ENCODE measurements around the gene OR52N1.

Gene OR52N1

GRCh38 chr11:5791165-5791564 is at the start of gene OR52N1:
TSS of gene OR52N1 (minus strand) at chr11:5791265. CDS start at chr11:5788816, 2,449 bp downstream.
- H3K27me3 ChIP-seq (ENCODE audit: control insufficient read depth, insufficient read depth, low read length), result no peaks in the 10 kb centered on the region
- H3K4me3 ChIP-seq (ENCODE audit: low read length), result no peak within 1 kb of the TSS
- no peaks in the 10 kb centered on the region for H3K9me3 ChIP-seq (ENCODE audit: control insufficient read depth, low read depth, low read length)
- no peaks in the 10 kb centered on the region for H3K36me3 ChIP-seq (ENCODE audit: control insufficient read depth, low read depth, low read length)
- H3K9ac ChIP-seq (ENCODE audit: low read length), result no peak within 1 kb of the TSS
- H3K27ac ChIP-seq (ENCODE audit: low read length), result no peak within 1 kb of the TSS
- H3K4me1 ChIP-seq (ENCODE audit: control insufficient read depth, low read depth, low read length), result no peaks in the 10 kb centered on the region

- Histone ChIP-seq H3K27ac (ENCODE audit: low read length) (no peak overlapping the region), H3K4me3 (ENCODE audit: low read length) (no peak overlapping the region), H3K27me3 (ENCODE audit: control insufficient read depth, insufficient read depth, low read length) (no peaks in the 10 kb centered on the region), H3K36me3 (ENCODE audit: control insufficient read depth, low read depth, low read length) (no peaks in the 10 kb centered on the region), H3K9ac (ENCODE audit: low read length) (no peak overlapping the region), H3K4me1 (ENCODE audit: control insufficient read depth, low read depth, low read length) (no peaks in the 10 kb centered on the region), H3K9me3 (ENCODE audit: control insufficient read depth, low read depth, low read length) (no peaks in the 10 kb centered on the region)
These were observed 46.6 kb upstream of the OR52N1 start for GRCh38 chr11:5837695-5838094.

- Histone ChIP-seq H3K4me3 (ENCODE audit: low read length) (no peak overlapping the region), H3K27me3 (ENCODE audit: control insufficient read depth, insufficient read depth, low read length) (no peaks in the 10 kb centered on the region), H3K9ac (ENCODE audit: low read length) (no peak overlapping the region), H3K36me3 (ENCODE audit: control insufficient read depth, low read depth, low read length) (no peaks in the 10 kb centered on the region), H3K27ac (ENCODE audit: low read length) (no peak overlapping the region), H3K4me1 (ENCODE audit: control insufficient read depth, low read depth, low read length) (no peaks in the 10 kb centered on the region), H3K9me3 (ENCODE audit: control insufficient read depth, low read depth, low read length) (no peaks in the 10 kb centered on the region)
These were observed 42.4 kb upstream of the OR52N1 start for GRCh38 chr11:5833446-5833845.

- H3K36me3 ChIP-seq (ENCODE audit: control insufficient read depth, low read depth, low read length), result no peaks in the 10 kb centered on the region
- H3K27ac ChIP-seq (ENCODE audit: low read length), result no peak overlapping the region
- H3K4me1 ChIP-seq (ENCODE audit: control insufficient read depth, low read depth, low read length), result no peaks in the 10 kb centered on the region
- H3K9ac ChIP-seq (ENCODE audit: low read length), result no peak overlapping the region
- H3K27me3 ChIP-seq (ENCODE audit: control insufficient read depth, insufficient read depth, low read length), result no peaks in the 10 kb centered on the region
- H3K9me3 ChIP-seq (ENCODE audit: control insufficient read depth, low read depth, low read length), result no peaks in the 10 kb centered on the region
- H3K4me3 ChIP-seq (ENCODE audit: low read length), result no peak overlapping the region
These were observed 40.2 kb upstream of the OR52N1 start for GRCh38 chr11:5831196-5831829.

- Histone ChIP-seq H3K27me3 (ENCODE audit: control insufficient read depth, insufficient read depth, low read length) (no peaks in the 10 kb centered on the region), H3K36me3 (ENCODE audit: control insufficient read depth, low read depth, low read length) (no peaks in the 10 kb centered on the region), H3K9ac (ENCODE audit: low read length) (no peak overlapping the region), H3K27ac (ENCODE audit: low read length) (no peak overlapping the region), H3K4me3 (ENCODE audit: low read length) (no peak overlapping the region), H3K9me3 (ENCODE audit: control insufficient read depth, low read depth, low read length) (no peaks in the 10 kb centered on the region), H3K4me1 (ENCODE audit: control insufficient read depth, low read depth, low read length) (peaks cover 5% of the 10 kb centered on the region)
These were observed 27.3 kb upstream of the OR52N1 start for GRCh38 chr11:5818245-5818886.

GRCh38 chr11:5815534-5815933 is 24.5 kb upstream of the OR52N1 start:
- Histone ChIP-seq H3K36me3 (ENCODE audit: control insufficient read depth, low read depth, low read length) (no peaks in the 10 kb centered on the region), H3K27ac (ENCODE audit: low read length) (no peak overlapping the region), H3K4me1 (ENCODE audit: control insufficient read depth, low read depth, low read length) (peaks cover 5% of the 10 kb centered on the region), H3K9ac (ENCODE audit: low read length) (no peak overlapping the region), H3K9me3 (ENCODE audit: control insufficient read depth, low read depth, low read length) (no peaks in the 10 kb centered on the region), H3K4me3 (ENCODE audit: low read length) (no peak overlapping the region), H3K27me3 (ENCODE audit: control insufficient read depth, insufficient read depth, low read length) (no peaks in the 10 kb centered on the region)

GRCh38 chr11:5809905-5810795 is 19.1 kb upstream of the OR52N1 start:
- no peaks in the 10 kb centered on the region for H3K36me3 ChIP-seq (ENCODE audit: control insufficient read depth, low read depth, low read length)
- H3K9ac ChIP-seq (ENCODE audit: low read length), result no peak overlapping the region
- H3K27me3 ChIP-seq (ENCODE audit: control insufficient read depth, insufficient read depth, low read length), result no peaks in the 10 kb centered on the region
- H3K9me3 ChIP-seq (ENCODE audit: control insufficient read depth, low read depth, low read length), result no peaks in the 10 kb centered on the region
- H3K4me1 ChIP-seq (ENCODE audit: control insufficient read depth, low read depth, low read length), result peaks cover 5% of the 10 kb centered on the region
- H3K27ac ChIP-seq (ENCODE audit: low read length), result no peak overlapping the region
- no peak overlapping the region for H3K4me3 ChIP-seq (ENCODE audit: low read length)

- Histone ChIP-seq H3K36me3 (ENCODE audit: control insufficient read depth, low read depth, low read length) (no peaks in the 10 kb centered on the region), H3K4me1 (ENCODE audit: control insufficient read depth, low read depth, low read length) (peaks cover 5% of the 10 kb centered on the region), H3K9ac (ENCODE audit: low read length) (peak overlapping the region; percentile 48), H3K9me3 (ENCODE audit: control insufficient read depth, low read depth, low read length) (no peaks in the 10 kb centered on the region), H3K27me3 (ENCODE audit: control insufficient read depth, insufficient read depth, low read length) (no peaks in the 10 kb centered on the region), H3K27ac (ENCODE audit: low read length) (no peak overlapping the region), H3K4me3 (ENCODE audit: low read length) (peak overlapping the region; percentile 75)
These were observed 18.1 kb upstream of the OR52N1 start for GRCh38 chr11:5809122-5809519.

GRCh38 chr11:5808500-5809121 is 17.5 kb upstream of the OR52N1 start, which contains the start of gene OR52N2:
TSS of gene OR52N2 (plus strand) at chr11:5808924. CDS start at chr11:5820336, 11,412 bp downstream.
- no peaks in the 10 kb centered on the region for H3K36me3 ChIP-seq (ENCODE audit: control insufficient read depth, low read depth, low read length)
- peaks cover 1% of the 10 kb centered on the region for H3K4me1 ChIP-seq (ENCODE audit: control insufficient read depth, low read depth, low read length)
- peak within 1 kb of the TSS; percentile 75 for H3K4me3 ChIP-seq (ENCODE audit: low read length)
- no peak within 1 kb of the TSS for H3K27ac ChIP-seq (ENCODE audit: low read length)
- H3K9me3 ChIP-seq (ENCODE audit: control insufficient read depth, low read depth, low read length), result no peaks in the 10 kb centered on the region
- H3K9ac ChIP-seq (ENCODE audit: low read length), result peak within 1 kb of the TSS; percentile 48
- H3K27me3 ChIP-seq (ENCODE audit: control insufficient read depth, insufficient read depth, low read length), result no peaks in the 10 kb centered on the region

GRCh38 chr11:5807580-5807979 is 16.5 kb upstream of the OR52N1 start:
- Histone ChIP-seq H3K9me3 (ENCODE audit: control insufficient read depth, low read depth, low read length) (no peaks in the 10 kb centered on the region), H3K27ac (ENCODE audit: low read length) (no peak overlapping the region), H3K4me3 (ENCODE audit: low read length) (no peak overlapping the region), H3K9ac (ENCODE audit: low read length) (no peak overlapping the region), H3K27me3 (ENCODE audit: control insufficient read depth, insufficient read depth, low read length) (no peaks in the 10 kb centered on the region), H3K36me3 (ENCODE audit: control insufficient read depth, low read depth, low read length) (no peaks in the 10 kb centered on the region), H3K4me1 (ENCODE audit: control insufficient read depth, low read depth, low read length) (no peaks in the 10 kb centered on the region)

GRCh38 chr11:5803982-5804381 is 12.9 kb upstream of the OR52N1 start:
- H3K27me3 ChIP-seq (ENCODE audit: control insufficient read depth, insufficient read depth, low read length), result no peaks in the 10 kb centered on the region
- no peak overlapping the region for H3K4me3 ChIP-seq (ENCODE audit: low read length)
- no peak overlapping the region for H3K9ac ChIP-seq (ENCODE audit: low read length)
- H3K4me1 ChIP-seq (ENCODE audit: control insufficient read depth, low read depth, low read length), result no peaks in the 10 kb centered on the region
- H3K36me3 ChIP-seq (ENCODE audit: control insufficient read depth, low read depth, low read length), result no peaks in the 10 kb centered on the region
- no peaks in the 10 kb centered on the region for H3K9me3 ChIP-seq (ENCODE audit: control insufficient read depth, low read depth, low read length)
- no peak overlapping the region for H3K27ac ChIP-seq (ENCODE audit: low read length)
